C4-2B (cell line): Measurements from ENCODE around the gene MAGEA11.
"Not testable (repeated sequence)": the region's sequence is repeated elsewhere in the genome, so short reads cannot be mapped to it uniquely, and the experiment has no call there.

Source experiments
- CTCF ChIP-seq: fragments of 450-650 bp; conservative IDR thresholded peaks from 2 replicates; pipeline ENCODE4 v1.5.1; 2017; ENCODE audit warnings: mild to moderate bottlenecking
- ZFX ChIP-seq: fragments of 450-650 bp; IDR thresholded peaks from 2 replicates; pipeline ENCODE4 v1.6.1; 2017

GRCh38 chrX:149723583-149724118 is 11.8 kb downstream of the MAGEA11 start:
- TF ChIP-seq CTCF, ZFX: not testable (repeated sequence)
